GM23338 (cell line): ENCODE measurements around the gene ZBTB18. TPM values are rescaled to one million over a fixed set of nuclear protein-coding genes. Genes with fewer than 3 reads are reported as not detected.

Experiments used
- ATAC-seq: fragments of 200-7000 bp; cut with Tn5 transposase; 3 replicates; pipeline ENCODE4 v1.9.1; 2020
- DNase-seq: peaks from one replicate; pipeline ENCODE4 v3.0.0-alpha.2; 2015; ENCODE audit warnings: low spot score
- H2AFZ ChIP-seq: fragments of 200-600 bp; sonication (generic); 2 replicates; pipeline ENCODE4 v1.8.0; 2016; ENCODE audit warnings: antibody characterized with exemption, mild to moderate bottlenecking, moderate library complexity
- H3F3A ChIP-seq: fragments of 200-600 bp; sonication (generic); replicated peaks from 2 replicates; pipeline ENCODE4 v1.8.0; 2017; ENCODE audit warnings: antibody characterized with exemption, mixed run types, low read depth
- H3K27ac ChIP-seq: fragments of 200-600 bp; sonication (generic); 2 replicates; pipeline ENCODE4 v1.6.1; 2016; ENCODE audit warnings: low read depth
- H3K27me3 ChIP-seq: fragments of 200-600 bp; sonication (generic); 2 replicates; pipeline ENCODE4 v1.8.0; 2016; ENCODE audit warnings: mild to moderate bottlenecking, mixed run types, moderate library complexity; ENCODE audit not compliant: insufficient read depth
- H3K36me3 ChIP-seq: fragments of 200-600 bp; sonication (generic); 2 replicates; pipeline ENCODE4 v1.8.0; 2016; ENCODE audit warnings: mild to moderate bottlenecking; ENCODE audit not compliant: insufficient read depth
- H3K4me1 ChIP-seq: fragments of 200-600 bp; sonication (generic); 2 replicates; pipeline ENCODE4 v1.8.0; 2016; ENCODE audit warnings: mild to moderate bottlenecking, moderate library complexity; ENCODE audit not compliant: insufficient read depth
- H3K4me2 ChIP-seq: fragments of 200-600 bp; sonication (generic); 2 replicates; pipeline ENCODE4 v1.7.1; 2017; ENCODE audit warnings: mixed run types
- H3K4me3 ChIP-seq: fragments of 200-600 bp; sonication (generic); 2 replicates; pipeline ENCODE4 v1.6.1; 2016; ENCODE audit warnings: mixed run types
- H3K79me2 ChIP-seq: fragments of 200-600 bp; sonication (generic); replicated peaks from 2 replicates; pipeline ENCODE4 v1.8.0; 2017; ENCODE audit warnings: mild to moderate bottlenecking; ENCODE audit not compliant: insufficient read depth
- H3K9me2 ChIP-seq: fragments of 200-600 bp; sonication (generic); 2 replicates; pipeline ENCODE4 v1.8.0; 2017; ENCODE audit not compliant: insufficient read depth
- H4K20me1 ChIP-seq: fragments of 200-600 bp; sonication (generic); replicated peaks from 2 replicates; pipeline ENCODE4 v1.8.0; 2017; ENCODE audit warnings: mild to moderate bottlenecking; ENCODE audit not compliant: insufficient read depth
- H3K27ac Mint-ChIP-seq: 2 replicates; pipeline ENCODE4 v1.8.0; 2020; ENCODE audit warnings: inconsistent platforms, mild to moderate bottlenecking, moderate library complexity, mixed read lengths
- H3K27me3 Mint-ChIP-seq: 3 replicates; pipeline ENCODE4 v1.8.0; 2022; ENCODE audit warnings: low read depth, mild to moderate bottlenecking, moderate library complexity, mixed read lengths, inconsistent platforms; ENCODE audit not compliant: insufficient read depth, poor library complexity
- H3K36me3 Mint-ChIP-seq: 3 replicates; pipeline ENCODE4 v1.8.0; 2021; ENCODE audit warnings: low read depth, mild to moderate bottlenecking, inconsistent platforms, moderate library complexity, mixed read lengths
- H3K4me1 Mint-ChIP-seq: 3 replicates; pipeline ENCODE4 v1.8.0; 2020; ENCODE audit warnings: mild to moderate bottlenecking, inconsistent platforms, mixed read lengths
- H3K4me3 Mint-ChIP-seq: 3 replicates; pipeline ENCODE4 v1.8.0; 2021; ENCODE audit warnings: moderate library complexity, mild to moderate bottlenecking, inconsistent platforms, mixed read lengths
- H3K9me3 Mint-ChIP-seq: 3 replicates; pipeline ENCODE4 v1.8.0; 2020; ENCODE audit warnings: moderate library complexity, mild to moderate bottlenecking, inconsistent platforms, mixed read lengths
- CREB1 ChIP-seq: fragments of 250-450 bp; sonication (Bioruptor Pico); IDR thresholded peaks from 2 replicates; pipeline ENCODE4 v1.5.0; 2020; ENCODE audit warnings: low read depth, mild to moderate bottlenecking, moderate library complexity
- EZH2phosphoT487 ChIP-seq: fragments of 200-600 bp; sonication (generic); IDR thresholded peaks from one replicate; pipeline ENCODE4 v1.8.1; 2018; ENCODE audit warnings: antibody characterized with exemption; ENCODE audit not compliant: unreplicated experiment
- JUNB ChIP-seq: IDR thresholded peaks from one replicate; pipeline ENCODE4 v1.6.1; 2016; ENCODE audit warnings: antibody characterized with exemption; ENCODE audit not compliant: unreplicated experiment
- NANOG ChIP-seq: IDR thresholded peaks from 2 replicates; pipeline ENCODE4 v1.6.1; 2016; ENCODE audit warnings: antibody characterized with exemption, borderline replicate concordance
- POLR2AphosphoS5 ChIP-seq: IDR thresholded peaks from 2 replicates; pipeline ENCODE4 v1.6.1; 2016; ENCODE audit warnings: antibody characterized with exemption, low read depth
- STAT1 ChIP-seq: IDR thresholded peaks from one replicate; pipeline ENCODE4 v1.6.1; 2016; ENCODE audit warnings: antibody characterized with exemption; ENCODE audit not compliant: unreplicated experiment
- polyA plus RNA-seq: library from polyadenylated mRNA; unstranded; fragments of >200 nt; fragmentation: Nextera tagmentation; extraction: Ambion mirVana; gene quantifications from 2 replicates; pipeline ENCODE4 v1.2.1, GENCODE V29; 2016
- total RNA-seq: library from RNA; depleted of rRNA; stranded (reverse); fragments of >200 nt; shearing (Covaris generic); gene quantifications from 2 replicates; pipeline ENCODE4 v1.2.3, GENCODE V29; 2014
- TF ChIP-seq, protein P1 (sequence below), 2 experiments: fragments of 200-600 bp in 1 of 2; sonication (generic) in 1 of 2; conservative IDR thresholded peaks; 2 replicates each; pipeline versions ENCODE4 v1.5.1 to v1.6.1; 2016 to 2017; ENCODE audit warnings: antibody characterized with exemption in 2 of 2, low read depth in 2 of 2, mild to moderate bottlenecking in 2 of 2, moderate library complexity in 1 of 2
- TF ChIP-seq, protein P2 (sequence below): fragments of 250-450 bp; sonication (Bioruptor Pico); IDR thresholded peaks from 2 replicates; pipeline ENCODE4 v1.5.0; 2020; ENCODE audit warnings: mild to moderate bottlenecking, moderate library complexity

The ZBTB18 gene
- total and polyA plus RNA-seq, 2 experiments from 2014 or later: 5.5 to 12.2 TPM

DNA sequence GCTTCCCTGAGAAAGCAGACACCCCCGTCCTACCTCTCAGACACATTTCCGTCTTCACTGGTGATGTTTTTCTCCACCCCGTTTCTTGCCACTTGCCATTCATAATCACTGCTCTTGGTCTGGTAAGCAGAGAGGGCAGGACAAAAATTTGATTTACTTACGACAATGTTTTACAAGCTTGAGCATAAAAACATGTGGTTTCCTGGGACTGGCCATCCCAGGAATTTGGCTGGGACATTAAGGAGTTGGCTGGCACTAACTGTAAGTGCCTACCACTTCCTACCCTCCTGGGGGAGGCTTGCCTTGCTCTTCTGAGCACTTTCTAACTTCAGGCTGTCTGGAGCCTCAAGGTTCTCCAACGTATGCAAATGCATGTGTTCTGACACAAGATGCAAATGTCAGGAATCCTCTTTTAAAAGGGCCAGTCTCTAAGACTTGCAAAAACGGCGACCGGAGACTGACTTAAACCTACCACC lies 24.2 kb downstream of the ZBTB18 start:
- peak overlapping the region; percentile 2; the same call in 1 of the 2 replicates for H3K4me2 ChIP-seq
- H4K20me1 ChIP-seq: no peaks in the 10 kb centered on the region
- H3K4me3 ChIP-seq: no peak overlapping the region
- Mint-ChIP-seq H3K27ac (no peak overlapping the region), H3K36me3 (no peaks in the 10 kb centered on the region), H3K27me3 (peaks cover 13% of the 10 kb centered on the region), H3K4me3 (peak overlapping the region; percentile 3; the same call in 1 of the 3 replicates), H3K9me3 (no peaks in the 10 kb centered on the region; the same call in 1 of the 3 replicates), H3K4me1 (peaks cover 17% of the 10 kb centered on the region)
- no peaks in the 10 kb centered on the region for H3K36me3 ChIP-seq
- H3K79me2 ChIP-seq: no peaks in the 10 kb centered on the region
- peaks cover 11% of the 10 kb centered on the region; the same call in 1 of the 2 replicates for H3K4me1 ChIP-seq
- no peaks in the 10 kb centered on the region; the same call in 1 of the 2 replicates for H3K9me2 ChIP-seq
- peak overlapping the region; percentile 39 for H2AFZ ChIP-seq
- TF ChIP-seq NANOG (no peak), EZH2phosphoT487 (no peak), CREB1 (CRISPR knock-in tag) (no peak), POLR2AphosphoS5 (no peak), STAT1 (no peak), JUNB (no peak)
- TF ChIP-seq, protein P1, sequence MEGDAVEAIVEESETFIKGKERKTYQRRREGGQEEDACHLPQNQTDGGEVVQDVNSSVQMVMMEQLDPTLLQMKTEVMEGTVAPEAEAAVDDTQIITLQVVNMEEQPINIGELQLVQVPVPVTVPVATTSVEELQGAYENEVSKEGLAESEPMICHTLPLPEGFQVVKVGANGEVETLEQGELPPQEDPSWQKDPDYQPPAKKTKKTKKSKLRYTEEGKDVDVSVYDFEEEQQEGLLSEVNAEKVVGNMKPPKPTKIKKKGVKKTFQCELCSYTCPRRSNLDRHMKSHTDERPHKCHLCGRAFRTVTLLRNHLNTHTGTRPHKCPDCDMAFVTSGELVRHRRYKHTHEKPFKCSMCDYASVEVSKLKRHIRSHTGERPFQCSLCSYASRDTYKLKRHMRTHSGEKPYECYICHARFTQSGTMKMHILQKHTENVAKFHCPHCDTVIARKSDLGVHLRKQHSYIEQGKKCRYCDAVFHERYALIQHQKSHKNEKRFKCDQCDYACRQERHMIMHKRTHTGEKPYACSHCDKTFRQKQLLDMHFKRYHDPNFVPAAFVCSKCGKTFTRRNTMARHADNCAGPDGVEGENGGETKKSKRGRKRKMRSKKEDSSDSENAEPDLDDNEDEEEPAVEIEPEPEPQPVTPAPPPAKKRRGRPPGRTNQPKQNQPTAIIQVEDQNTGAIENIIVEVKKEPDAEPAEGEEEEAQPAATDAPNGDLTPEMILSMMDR (conservative IDR thresholded peaks at IDR 0.05; ENCODE audit: low read depth in 2 of 2): no peak
- TF ChIP-seq, protein P2, sequence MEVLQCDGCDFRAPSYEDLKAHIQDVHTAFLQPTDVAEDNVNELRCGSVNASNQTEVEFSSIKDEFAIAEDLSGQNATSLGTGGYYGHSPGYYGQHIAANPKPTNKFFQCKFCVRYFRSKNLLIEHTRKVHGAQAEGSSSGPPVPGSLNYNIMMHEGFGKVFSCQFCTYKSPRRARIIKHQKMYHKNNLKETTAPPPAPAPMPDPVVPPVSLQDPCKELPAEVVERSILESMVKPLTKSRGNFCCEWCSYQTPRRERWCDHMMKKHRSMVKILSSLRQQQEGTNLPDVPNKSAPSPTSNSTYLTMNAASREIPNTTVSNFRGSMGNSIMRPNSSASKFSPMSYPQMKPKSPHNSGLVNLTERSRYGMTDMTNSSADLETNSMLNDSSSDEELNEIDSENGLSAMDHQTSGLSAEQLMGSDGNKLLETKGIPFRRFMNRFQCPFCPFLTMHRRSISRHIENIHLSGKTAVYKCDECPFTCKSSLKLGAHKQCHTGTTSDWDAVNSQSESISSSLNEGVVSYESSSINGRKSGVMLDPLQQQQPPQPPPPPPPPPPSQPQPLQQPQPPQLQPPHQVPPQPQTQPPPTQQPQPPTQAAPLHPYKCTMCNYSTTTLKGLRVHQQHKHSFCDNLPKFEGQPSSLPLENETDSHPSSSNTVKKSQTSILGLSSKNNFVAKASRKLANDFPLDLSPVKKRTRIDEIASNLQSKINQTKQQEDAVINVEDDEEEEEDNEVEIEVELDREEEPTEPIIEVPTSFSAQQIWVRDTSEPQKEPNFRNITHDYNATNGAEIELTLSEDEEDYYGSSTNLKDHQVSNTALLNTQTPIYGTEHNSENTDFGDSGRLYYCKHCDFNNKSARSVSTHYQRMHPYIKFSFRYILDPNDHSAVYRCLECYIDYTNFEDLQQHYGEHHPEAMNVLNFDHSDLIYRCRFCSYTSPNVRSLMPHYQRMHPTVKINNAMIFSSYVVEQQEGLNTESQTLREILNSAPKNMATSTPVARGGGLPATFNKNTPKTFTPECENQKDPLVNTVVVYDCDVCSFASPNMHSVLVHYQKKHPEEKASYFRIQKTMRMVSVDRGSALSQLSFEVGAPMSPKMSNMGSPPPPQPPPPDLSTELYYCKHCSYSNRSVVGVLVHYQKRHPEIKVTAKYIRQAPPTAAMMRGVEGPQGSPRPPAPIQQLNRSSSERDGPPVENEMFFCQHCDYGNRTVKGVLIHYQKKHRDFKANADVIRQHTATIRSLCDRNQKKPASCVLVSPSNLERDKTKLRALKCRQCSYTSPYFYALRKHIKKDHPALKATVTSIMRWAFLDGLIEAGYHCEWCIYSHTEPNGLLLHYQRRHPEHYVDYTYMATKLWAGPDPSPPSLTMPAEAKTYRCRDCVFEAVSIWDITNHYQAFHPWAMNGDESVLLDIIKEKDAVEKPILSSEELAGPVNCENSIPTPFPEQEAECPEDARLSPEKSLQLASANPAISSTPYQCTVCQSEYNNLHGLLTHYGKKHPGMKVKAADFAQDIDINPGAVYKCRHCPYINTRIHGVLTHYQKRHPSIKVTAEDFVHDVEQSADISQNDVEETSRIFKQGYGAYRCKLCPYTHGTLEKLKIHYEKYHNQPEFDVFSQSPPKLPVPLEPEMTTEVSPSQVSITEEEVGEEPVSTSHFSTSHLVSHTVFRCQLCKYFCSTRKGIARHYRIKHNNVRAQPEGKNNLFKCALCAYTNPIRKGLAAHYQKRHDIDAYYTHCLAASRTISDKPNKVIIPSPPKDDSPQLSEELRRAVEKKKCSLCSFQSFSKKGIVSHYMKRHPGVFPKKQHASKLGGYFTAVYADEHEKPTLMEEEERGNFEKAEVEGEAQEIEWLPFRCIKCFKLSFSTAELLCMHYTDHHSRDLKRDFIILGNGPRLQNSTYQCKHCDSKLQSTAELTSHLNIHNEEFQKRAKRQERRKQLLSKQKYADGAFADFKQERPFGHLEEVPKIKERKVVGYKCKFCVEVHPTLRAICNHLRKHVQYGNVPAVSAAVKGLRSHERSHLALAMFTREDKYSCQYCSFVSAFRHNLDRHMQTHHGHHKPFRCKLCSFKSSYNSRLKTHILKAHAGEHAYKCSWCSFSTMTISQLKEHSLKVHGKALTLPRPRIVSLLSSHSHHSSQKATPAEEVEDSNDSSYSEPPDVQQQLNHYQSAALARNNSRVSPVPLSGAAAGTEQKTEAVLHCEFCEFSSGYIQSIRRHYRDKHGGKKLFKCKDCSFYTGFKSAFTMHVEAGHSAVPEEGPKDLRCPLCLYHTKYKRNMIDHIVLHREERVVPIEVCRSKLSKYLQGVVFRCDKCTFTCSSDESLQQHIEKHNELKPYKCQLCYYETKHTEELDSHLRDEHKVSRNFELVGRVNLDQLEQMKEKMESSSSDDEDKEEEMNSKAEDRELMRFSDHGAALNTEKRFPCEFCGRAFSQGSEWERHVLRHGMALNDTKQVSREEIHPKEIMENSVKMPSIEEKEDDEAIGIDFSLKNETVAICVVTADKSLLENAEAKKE (CRISPR knock-in tag): no peak
- H3K27me3 ChIP-seq: no peaks in the 10 kb centered on the region
- DNase-seq (peak; percentile 39), ATAC-seq (peak; percentile 73)
- H3K27ac ChIP-seq: no peak overlapping the region
- H3F3A ChIP-seq: no peaks in the 10 kb centered on the region
